ENCODE results near the gene KIF16B.

KIF16B gene

GRCh38 chr20:16257813-16258430 lies 315.3 kb downstream of the KIF16B start:
- no peaks in the 10 kb centered on the region for H3K9me3 ChIP-seq (ENCODE audit: control insufficient read depth, insufficient read depth, low read length)
- no peak overlapping the region for H3K27ac ChIP-seq (ENCODE audit: low read length)
- no peaks in the 10 kb centered on the region for H3K36me3 ChIP-seq (ENCODE audit: control insufficient read depth, insufficient read depth, low read length)
- no peaks in the 10 kb centered on the region for H3K4me1 ChIP-seq (ENCODE audit: control insufficient read depth, insufficient read depth, low read length)
- no peak for DNase-seq (ENCODE audit: low read depth, low spot score)
- 100% methylated on average over 2 of the region's 2 CpGs for WGBS (ENCODE audit: insufficient coverage, insufficient read length)
- H3K27me3 ChIP-seq (ENCODE audit: control insufficient read depth, insufficient read depth, low read length): no peaks in the 10 kb centered on the region
- no peak overlapping the region for H3K4me3 ChIP-seq (ENCODE audit: low read length)

- H3K36me3 ChIP-seq (ENCODE audit: control insufficient read depth, insufficient read depth, low read length): no peaks in the 10 kb centered on the region
- DNase-seq (ENCODE audit: low read depth, low spot score): no peak
- no peak overlapping the region for H3K27ac ChIP-seq (ENCODE audit: low read length)
- H3K27me3 ChIP-seq (ENCODE audit: control insufficient read depth, insufficient read depth, low read length): no peaks in the 10 kb centered on the region
- H3K9me3 ChIP-seq (ENCODE audit: control insufficient read depth, insufficient read depth, low read length): no peaks in the 10 kb centered on the region
- H3K4me1 ChIP-seq (ENCODE audit: control insufficient read depth, insufficient read depth, low read length): no peaks in the 10 kb centered on the region
- no CpG with 5 or more reads among the region's 7 CpGs for WGBS (ENCODE audit: insufficient coverage, insufficient read length)
- no peak overlapping the region for H3K4me3 ChIP-seq (ENCODE audit: low read length)
Measured at GRCh38 chr20:16257021-16257420, 316.2 kb downstream of the KIF16B start.

DNA sequence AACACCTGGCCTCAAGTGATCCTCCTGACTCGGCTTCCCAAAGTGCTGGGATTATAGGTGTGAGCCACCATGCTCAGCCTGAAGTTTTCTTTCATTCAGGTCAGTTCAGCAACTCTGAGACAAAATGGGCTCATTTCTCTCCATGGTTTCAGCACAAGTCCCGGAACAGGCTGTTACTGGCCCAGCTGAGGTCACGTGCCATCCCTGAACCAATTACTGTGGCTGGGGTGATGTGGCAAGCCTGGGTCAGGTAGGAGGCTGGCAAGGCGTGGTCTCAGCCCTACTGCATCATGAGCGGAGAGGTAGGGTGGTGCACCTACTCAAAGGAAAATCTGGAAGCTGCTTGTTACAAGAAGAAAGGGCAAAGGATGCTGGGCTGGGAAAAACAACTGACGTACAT lies 326.4 kb downstream of the KIF16B start:
- WGBS (ENCODE audit: insufficient coverage, insufficient read length): no CpG with 5 or more reads among the region's 6 CpGs

GRCh38 chr20:16246291-16246690 lies 327.0 kb downstream of the KIF16B start:
- Histone ChIP-seq H3K27me3 (ENCODE audit: control insufficient read depth, insufficient read depth, low read length) (no peaks in the 10 kb centered on the region), H3K9me3 (ENCODE audit: control insufficient read depth, insufficient read depth, low read length) (no peaks in the 10 kb centered on the region), H3K27ac (ENCODE audit: low read length) (no peak overlapping the region), H3K36me3 (ENCODE audit: control insufficient read depth, insufficient read depth, low read length) (no peaks in the 10 kb centered on the region), H3K4me1 (ENCODE audit: control insufficient read depth, insufficient read depth, low read length) (no peaks in the 10 kb centered on the region), H3K4me3 (ENCODE audit: low read length) (no peak overlapping the region)
- WGBS (ENCODE audit: insufficient coverage, insufficient read length): no CpG with 5 or more reads among the region's 7 CpGs
- DNase-seq (ENCODE audit: low read depth, low spot score): no peak

More for the DNA sequence above, 326.4 kb downstream of the KIF16B start:
- no peak overlapping the region for H3K4me3 ChIP-seq (ENCODE audit: low read length)
- no peaks in the 10 kb centered on the region for H3K4me1 ChIP-seq (ENCODE audit: control insufficient read depth, insufficient read depth, low read length)
- no peak overlapping the region for H3K27ac ChIP-seq (ENCODE audit: low read length)
- no peaks in the 10 kb centered on the region for H3K9me3 ChIP-seq (ENCODE audit: control insufficient read depth, insufficient read depth, low read length)
- H3K27me3 ChIP-seq (ENCODE audit: control insufficient read depth, insufficient read depth, low read length): no peaks in the 10 kb centered on the region
- H3K36me3 ChIP-seq (ENCODE audit: control insufficient read depth, insufficient read depth, low read length): no peaks in the 10 kb centered on the region
- no peak for DNase-seq (ENCODE audit: low read depth, low spot score)

GRCh38 chr20:16245879-16246278 lies 327.4 kb downstream of the KIF16B start:
- Histone ChIP-seq H3K27ac (ENCODE audit: low read length) (no peak overlapping the region), H3K27me3 (ENCODE audit: control insufficient read depth, insufficient read depth, low read length) (no peaks in the 10 kb centered on the region), H3K4me3 (ENCODE audit: low read length) (no peak overlapping the region), H3K4me1 (ENCODE audit: control insufficient read depth, insufficient read depth, low read length) (no peaks in the 10 kb centered on the region), H3K9me3 (ENCODE audit: control insufficient read depth, insufficient read depth, low read length) (no peaks in the 10 kb centered on the region), H3K36me3 (ENCODE audit: control insufficient read depth, insufficient read depth, low read length) (no peaks in the 10 kb centered on the region)
- WGBS (ENCODE audit: insufficient coverage, insufficient read length): no CpG with 5 or more reads among the region's 9 CpGs
- no peak for DNase-seq (ENCODE audit: low read depth, low spot score)

- Histone ChIP-seq H3K9me3 (ENCODE audit: control insufficient read depth, insufficient read depth, low read length) (no peaks in the 10 kb centered on the region), H3K4me1 (ENCODE audit: control insufficient read depth, insufficient read depth, low read length) (no peaks in the 10 kb centered on the region), H3K4me3 (ENCODE audit: low read length) (no peak overlapping the region), H3K36me3 (ENCODE audit: control insufficient read depth, insufficient read depth, low read length) (no peaks in the 10 kb centered on the region), H3K27ac (ENCODE audit: low read length) (no peak overlapping the region), H3K27me3 (ENCODE audit: control insufficient read depth, insufficient read depth, low read length) (no peaks in the 10 kb centered on the region)
- no peak for DNase-seq (ENCODE audit: low read depth, low spot score)
- no CpG with 5 or more reads among the region's 5 CpGs for WGBS (ENCODE audit: insufficient coverage, insufficient read length)
Measured at GRCh38 chr20:16244892-16245291, 328.4 kb downstream of the KIF16B start.

- DNase-seq (ENCODE audit: low read depth, low spot score): no peak
- H3K4me3 ChIP-seq (ENCODE audit: low read length): no peak overlapping the region
- no peaks in the 10 kb centered on the region for H3K27me3 ChIP-seq (ENCODE audit: control insufficient read depth, insufficient read depth, low read length)
- H3K9me3 ChIP-seq (ENCODE audit: control insufficient read depth, insufficient read depth, low read length): no peaks in the 10 kb centered on the region
- no peaks in the 10 kb centered on the region for H3K36me3 ChIP-seq (ENCODE audit: control insufficient read depth, insufficient read depth, low read length)
- H3K4me1 ChIP-seq (ENCODE audit: control insufficient read depth, insufficient read depth, low read length): no peaks in the 10 kb centered on the region
- no CpG with 5 or more reads among the region's 4 CpGs for WGBS (ENCODE audit: insufficient coverage, insufficient read length)
- no peak overlapping the region for H3K27ac ChIP-seq (ENCODE audit: low read length)
Measured at GRCh38 chr20:16243470-16243869, 329.8 kb downstream of the KIF16B start.

DNA sequence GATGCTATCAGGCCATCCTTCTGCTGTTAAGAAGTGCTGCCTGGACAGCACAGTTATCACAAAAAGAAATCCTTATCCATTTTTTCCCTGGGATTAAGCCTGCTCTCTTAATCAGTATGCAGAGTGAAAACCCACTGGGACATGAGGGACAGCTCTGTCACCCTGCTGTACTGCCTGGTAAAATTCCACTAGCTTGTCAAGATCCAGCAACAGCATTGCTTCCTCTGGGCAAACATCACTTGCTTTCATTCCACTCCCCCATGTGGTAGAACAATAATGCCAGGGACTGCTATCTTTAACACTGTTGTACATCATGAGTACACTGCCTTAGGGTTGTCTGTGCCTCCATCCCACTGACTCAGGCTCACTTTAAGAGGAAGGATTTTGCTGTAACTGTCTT lies 331.3 kb downstream of the KIF16B start:
- Histone ChIP-seq H3K27ac (ENCODE audit: low read length) (no peak overlapping the region), H3K27me3 (ENCODE audit: control insufficient read depth, insufficient read depth, low read length) (no peaks in the 10 kb centered on the region), H3K4me1 (ENCODE audit: control insufficient read depth, insufficient read depth, low read length) (no peaks in the 10 kb centered on the region), H3K4me3 (ENCODE audit: low read length) (no peak overlapping the region), H3K36me3 (ENCODE audit: control insufficient read depth, insufficient read depth, low read length) (no peaks in the 10 kb centered on the region), H3K9me3 (ENCODE audit: control insufficient read depth, insufficient read depth, low read length) (no peaks in the 10 kb centered on the region)
- DNase-seq (ENCODE audit: low read depth, low spot score): no peak

DNA sequence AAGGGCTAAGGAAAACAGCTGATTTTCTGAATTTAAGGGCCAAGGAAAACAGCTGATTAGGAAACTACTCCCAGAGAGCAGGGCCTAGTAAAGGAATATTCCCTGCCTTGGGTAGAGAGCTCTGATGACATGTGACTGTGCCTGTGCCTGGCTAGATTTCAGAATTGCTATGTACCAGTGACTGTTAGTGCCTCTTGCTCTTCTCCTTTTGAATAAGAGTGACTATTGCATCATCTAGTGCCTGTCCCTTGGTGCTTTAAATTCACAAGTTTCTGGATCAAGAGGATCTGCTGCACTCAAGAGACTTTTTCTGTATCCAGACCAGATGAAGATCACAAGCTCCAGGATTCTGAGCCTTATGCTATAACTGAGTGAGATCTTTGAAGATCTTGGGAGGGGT lies 332.9 kb downstream of the KIF16B start:
- Histone ChIP-seq H3K27me3 (ENCODE audit: control insufficient read depth, insufficient read depth, low read length) (no peaks in the 10 kb centered on the region), H3K4me1 (ENCODE audit: control insufficient read depth, insufficient read depth, low read length) (no peaks in the 10 kb centered on the region), H3K4me3 (ENCODE audit: low read length) (no peak overlapping the region), H3K36me3 (ENCODE audit: control insufficient read depth, insufficient read depth, low read length) (no peaks in the 10 kb centered on the region), H3K9me3 (ENCODE audit: control insufficient read depth, insufficient read depth, low read length) (no peaks in the 10 kb centered on the region), H3K27ac (ENCODE audit: low read length) (no peak overlapping the region)
- DNase-seq (ENCODE audit: low read depth, low spot score): no peak

DNA sequence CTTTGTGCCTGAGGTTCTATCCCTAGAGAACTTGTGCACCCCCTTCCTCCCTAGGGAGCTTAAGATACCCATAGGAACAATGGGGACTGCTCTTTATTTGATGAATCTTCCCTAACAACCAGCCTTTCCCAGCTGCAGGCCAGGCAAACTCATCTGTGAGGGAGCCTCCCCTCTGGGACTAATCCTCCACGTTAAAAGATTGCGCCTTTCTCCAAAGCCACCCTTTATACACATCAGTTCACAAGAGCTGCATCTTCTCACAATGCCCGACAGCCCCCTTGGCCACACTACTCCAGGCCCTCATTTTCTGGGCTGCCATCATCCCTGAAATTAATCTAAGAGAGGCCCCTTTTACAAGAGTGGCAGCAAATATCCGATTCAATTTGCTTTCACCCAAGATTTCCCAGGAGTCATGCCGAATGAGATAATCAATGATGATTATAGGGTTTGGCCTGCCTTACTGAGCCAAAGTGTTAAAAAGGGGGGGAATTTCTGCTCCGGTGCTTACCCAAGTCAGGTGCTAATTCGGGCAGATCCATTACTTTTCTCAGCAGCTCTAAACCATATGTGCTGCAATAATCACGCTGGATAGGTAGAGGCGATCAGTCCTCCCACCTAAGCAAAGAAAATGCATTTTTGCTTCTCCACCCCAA lies 336.5 kb downstream of the KIF16B start:
- no peaks in the 10 kb centered on the region for H3K27me3 ChIP-seq (ENCODE audit: control insufficient read depth, insufficient read depth, low read length)
- H3K4me1 ChIP-seq (ENCODE audit: control insufficient read depth, insufficient read depth, low read length): no peaks in the 10 kb centered on the region
- DNase-seq (ENCODE audit: low read depth, low spot score): no peak
- no CpG with 5 or more reads among the region's 9 CpGs for WGBS (ENCODE audit: insufficient coverage, insufficient read length)
- H3K27ac ChIP-seq (ENCODE audit: low read length): no peak overlapping the region
- no peak overlapping the region for H3K4me3 ChIP-seq (ENCODE audit: low read length)
- H3K36me3 ChIP-seq (ENCODE audit: control insufficient read depth, insufficient read depth, low read length): no peaks in the 10 kb centered on the region
- no peaks in the 10 kb centered on the region for H3K9me3 ChIP-seq (ENCODE audit: control insufficient read depth, insufficient read depth, low read length)

- DNase-seq (ENCODE audit: low read depth, low spot score): no peak
- Histone ChIP-seq H3K36me3 (ENCODE audit: control insufficient read depth, insufficient read depth, low read length) (no peaks in the 10 kb centered on the region), H3K4me3 (ENCODE audit: low read length) (no peak overlapping the region), H3K4me1 (ENCODE audit: control insufficient read depth, insufficient read depth, low read length) (no peaks in the 10 kb centered on the region), H3K27ac (ENCODE audit: low read length) (no peak overlapping the region), H3K27me3 (ENCODE audit: control insufficient read depth, insufficient read depth, low read length) (no peaks in the 10 kb centered on the region), H3K9me3 (ENCODE audit: control insufficient read depth, insufficient read depth, low read length) (no peaks in the 10 kb centered on the region)
Measured at GRCh38 chr20:16230402-16230801, 342.8 kb downstream of the KIF16B start.
